NAMALWA (cell line): ENCODE data around the gene LIME1.

Experiments used
- DNase-seq: peaks from one replicate; pipeline ENCODE4 v3.0.0-alpha.2; 2015; ENCODE audit warnings: low spot score

Gene LIME1, protein sequence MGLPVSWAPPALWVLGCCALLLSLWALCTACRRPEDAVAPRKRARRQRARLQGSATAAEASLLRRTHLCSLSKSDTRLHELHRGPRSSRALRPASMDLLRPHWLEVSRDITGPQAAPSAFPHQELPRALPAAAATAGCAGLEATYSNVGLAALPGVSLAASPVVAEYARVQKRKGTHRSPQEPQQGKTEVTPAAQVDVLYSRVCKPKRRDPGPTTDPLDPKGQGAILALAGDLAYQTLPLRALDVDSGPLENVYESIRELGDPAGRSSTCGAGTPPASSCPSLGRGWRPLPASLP

DNA sequence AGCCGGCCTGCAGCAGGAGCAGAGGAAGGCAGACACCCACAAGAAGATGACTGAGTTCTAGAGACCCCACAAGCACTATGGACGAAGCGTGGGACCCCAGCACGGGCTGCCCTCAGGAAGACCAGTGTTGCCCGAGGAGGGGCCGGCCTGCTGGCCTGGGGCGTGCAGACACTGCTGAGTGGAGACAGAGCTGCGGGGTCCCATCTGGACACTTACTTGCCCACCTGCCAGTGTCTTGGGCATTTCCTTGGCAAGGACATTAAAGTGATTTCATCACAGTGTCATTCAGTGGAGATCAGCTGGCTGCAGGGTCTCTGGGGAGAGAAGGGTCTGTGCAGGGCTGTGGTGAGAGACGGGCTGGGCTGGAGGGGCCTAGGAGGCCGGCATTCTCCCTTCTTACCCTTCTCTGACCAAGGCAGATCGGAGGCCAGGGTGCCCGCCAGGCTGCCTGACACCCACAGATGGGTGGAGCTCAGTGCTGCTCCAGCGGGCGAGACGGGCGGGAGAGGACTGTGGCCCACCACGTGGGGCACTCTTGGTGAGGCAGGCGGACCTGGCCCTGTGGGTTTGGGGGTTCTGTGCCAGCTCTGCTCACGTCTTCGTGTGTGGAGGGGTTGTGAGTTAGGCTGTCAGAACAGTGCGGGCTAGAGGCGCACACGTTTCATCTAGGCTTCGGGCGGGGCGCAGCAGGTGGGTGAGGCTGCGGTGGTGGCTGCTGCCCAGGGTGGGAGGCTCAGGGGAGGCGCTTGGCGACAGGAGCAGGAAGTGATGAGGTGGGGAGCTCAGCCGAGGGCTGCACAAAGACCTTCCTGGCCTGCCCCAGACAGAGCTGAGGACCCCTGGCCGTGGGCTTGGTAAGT is at the start of gene LIME1:
TSS of gene LIME1 (plus strand) at position 806 of the 860 bp plus-strand sequence. CDS start 886 bp downstream, outside the sequence.
- DNase-seq, result peak; percentile 88

DNA sequence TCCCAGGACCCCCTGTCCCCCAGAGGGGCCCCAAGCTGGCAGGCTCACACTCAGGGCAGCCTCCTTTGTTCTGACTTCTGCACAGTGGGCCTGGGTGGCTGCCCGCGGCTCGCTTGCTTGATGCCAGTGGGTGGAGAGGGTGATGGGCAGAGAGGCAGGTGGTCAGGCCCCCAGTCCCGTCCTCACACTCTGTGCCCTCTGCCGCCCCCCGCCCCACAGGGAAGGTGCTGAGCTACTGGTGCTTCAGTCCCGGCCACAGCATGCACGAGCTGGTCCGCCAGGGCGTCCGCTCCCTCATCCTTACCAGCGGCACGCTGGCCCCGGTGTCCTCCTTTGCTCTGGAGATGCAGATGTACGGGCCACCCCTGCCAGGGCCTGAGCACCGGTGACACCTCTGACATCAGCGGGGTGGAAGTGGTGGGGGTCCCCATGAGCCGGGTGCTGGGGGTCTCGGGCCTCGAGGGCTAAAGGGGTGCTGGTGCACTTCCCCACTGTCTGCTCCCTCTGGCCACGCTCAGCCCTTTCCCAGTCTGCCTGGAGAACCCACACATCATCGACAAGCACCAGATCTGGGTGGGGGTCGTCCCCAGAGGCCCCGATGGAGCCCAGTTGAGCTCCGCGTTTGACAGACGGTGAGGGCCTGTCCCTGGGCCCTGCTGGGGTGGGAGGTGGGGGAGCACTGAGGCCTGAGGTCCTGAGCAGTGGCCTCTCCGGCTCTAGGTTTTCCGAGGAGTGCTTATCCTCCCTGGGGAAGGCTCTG is 48.9 kb upstream of the LIME1 start:
- DNase-seq, result no peak

DNA sequence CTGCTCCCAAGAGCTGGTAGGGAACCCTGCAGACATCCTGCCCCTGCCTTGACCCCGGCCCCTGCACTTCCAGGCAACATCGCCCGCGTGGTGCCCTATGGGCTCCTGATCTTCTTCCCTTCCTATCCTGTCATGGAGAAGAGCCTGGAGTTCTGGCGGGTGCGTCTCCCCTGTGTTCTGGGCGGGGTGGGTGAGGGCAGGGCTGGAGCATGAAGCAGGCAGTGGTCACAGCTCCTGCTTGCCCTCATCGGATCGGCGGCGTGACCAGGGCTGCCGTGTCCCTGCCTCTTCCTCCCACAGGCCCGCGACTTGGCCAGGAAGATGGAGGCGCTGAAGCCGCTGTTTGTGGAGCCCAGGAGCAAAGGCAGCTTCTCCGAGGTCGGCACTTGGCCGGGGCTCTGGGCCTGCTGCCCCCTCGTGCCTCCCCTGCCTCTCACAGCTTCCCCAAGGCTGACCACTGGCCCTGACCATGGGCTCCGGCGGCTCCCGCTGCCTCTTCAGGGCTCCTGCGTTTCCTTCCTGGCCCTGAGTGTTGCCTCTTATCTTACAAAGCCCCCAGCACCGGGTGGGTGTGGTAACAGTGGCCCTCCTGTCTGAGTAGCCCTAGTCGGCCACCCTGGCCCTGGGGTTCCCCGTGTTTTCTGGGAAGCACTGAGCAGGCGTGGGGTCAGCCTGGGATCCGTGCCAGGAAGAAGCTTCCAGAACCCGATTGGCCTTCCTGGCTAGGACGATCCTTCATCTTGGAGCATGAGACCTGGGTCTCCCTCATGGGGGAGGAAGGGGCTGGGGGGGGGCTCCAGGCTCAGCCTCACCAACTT is 48.0 kb upstream of the LIME1 start:
- no peak for DNase-seq

DNA sequence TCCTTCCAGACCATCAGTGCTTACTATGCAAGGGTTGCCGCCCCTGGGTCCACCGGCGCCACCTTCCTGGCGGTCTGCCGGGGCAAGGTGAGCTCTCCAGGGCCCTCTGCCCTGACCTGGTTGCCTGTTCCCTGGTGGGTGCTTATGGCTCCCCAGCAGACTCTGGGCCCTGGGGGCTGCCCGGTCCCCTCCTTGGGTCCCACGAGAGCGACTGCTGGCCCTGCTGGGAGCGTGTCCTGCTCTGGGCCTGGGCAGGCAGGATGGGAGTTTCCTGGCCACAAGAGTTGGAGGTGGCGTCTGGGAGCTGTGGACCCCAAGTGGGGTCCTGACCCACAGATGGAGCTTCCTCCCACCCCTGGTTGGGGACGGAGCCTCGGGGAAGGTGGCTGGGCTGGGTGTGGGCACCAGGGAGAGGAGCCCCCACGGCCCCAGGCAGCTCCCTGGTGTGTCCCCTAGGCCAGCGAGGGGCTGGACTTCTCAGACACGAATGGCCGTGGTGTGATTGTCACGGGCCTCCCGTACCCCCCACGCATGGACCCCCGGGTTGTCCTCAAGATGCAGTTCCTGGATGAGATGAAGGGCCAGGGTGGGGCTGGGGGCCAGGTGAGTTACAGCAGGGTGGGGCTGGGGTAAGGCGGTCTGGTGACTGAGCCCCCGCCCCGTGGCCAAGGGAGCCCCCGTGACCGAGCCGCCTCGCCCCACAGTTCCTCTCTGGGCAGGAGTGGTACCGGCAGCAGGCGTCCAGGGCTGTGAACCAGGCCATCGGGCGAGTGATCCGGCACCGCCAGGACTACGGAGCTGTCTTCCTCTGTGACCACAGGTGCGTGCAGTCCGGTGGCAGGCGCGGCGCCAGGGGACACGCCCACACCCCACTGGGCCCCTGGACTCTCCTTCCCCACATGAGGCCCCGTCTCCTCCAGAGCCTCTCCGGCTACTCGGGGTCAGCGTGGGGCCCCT is 47.1 kb upstream of the LIME1 start:
- DNase-seq, result no peak

DNA sequence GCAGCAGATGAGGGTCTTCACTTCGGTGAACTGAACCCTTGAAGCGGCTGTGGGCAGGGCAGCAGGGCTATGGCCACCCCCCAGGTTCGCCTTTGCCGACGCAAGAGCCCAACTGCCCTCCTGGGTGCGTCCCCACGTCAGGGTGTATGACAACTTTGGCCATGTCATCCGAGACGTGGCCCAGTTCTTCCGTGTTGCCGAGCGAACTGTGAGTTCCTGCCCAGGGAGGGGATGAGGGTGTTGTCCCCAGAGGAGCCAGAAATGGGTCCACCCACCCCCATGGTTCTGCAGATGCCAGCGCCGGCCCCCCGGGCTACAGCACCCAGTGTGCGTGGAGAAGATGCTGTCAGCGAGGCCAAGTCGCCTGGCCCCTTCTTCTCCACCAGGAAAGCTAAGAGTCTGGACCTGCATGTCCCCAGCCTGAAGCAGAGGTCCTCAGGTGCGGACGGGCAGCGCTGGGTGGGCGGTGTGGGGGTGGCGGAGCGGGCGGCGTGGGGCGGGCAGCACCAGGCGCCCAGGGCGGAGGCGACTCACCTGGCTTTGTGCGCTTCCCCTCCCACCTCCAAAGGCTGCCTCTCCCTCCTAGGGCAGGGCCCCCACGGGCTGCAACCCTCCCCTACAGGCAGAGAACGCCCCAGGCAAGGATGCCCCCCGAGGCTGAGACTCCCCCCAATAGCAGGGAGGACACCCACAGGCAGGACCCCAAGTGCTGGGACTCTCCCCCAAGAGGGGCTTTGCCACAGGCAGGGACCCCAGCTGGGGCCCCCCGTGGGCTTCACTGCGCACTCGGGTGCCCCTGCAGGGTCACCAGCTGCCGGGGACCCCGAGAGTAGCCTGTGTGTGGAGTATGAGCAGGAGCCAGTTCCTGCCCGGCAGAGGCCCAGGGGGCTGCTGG is 46.2 kb upstream of the LIME1 start:
- no peak for DNase-seq

DNA sequence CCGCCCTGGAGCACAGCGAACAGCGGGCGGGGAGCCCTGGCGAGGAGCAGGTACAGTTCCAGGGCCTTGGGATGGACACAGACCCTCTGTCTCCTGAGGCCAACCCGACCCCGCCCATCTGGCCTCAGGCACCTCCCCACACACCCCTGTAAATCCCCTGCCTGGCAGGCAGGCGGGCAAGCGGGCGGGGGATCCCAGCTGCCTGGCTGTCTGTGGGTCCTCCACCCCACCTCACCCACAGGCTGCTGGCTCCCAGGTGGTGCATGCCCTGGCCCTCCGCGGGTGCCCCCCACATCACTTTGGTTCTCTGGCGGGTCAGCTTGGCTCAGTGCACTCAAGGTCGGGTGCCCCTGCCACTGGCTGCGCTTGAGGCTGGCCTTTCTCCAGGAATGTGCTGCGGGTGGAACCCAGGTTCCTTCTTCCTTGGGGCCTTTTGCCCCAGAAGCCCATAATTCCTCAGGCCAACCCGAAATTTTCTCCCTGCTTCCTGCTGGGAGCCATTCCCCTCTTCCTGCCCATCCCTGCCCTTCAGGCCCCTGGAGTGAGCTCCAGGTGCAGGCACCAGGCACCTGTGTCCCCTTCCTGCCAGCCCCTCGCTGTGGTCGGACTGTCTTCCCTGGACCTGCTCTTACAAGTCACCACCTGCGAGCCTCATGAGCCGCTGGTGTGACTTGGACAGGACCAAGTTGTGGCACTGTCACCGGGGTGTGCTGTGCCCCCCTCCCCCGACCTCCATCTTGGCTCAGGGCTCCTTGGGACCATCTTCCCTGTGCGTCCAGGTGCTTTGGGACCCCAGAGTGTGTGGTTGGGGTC is 45.4 kb upstream of the LIME1 start:
- no peak for DNase-seq

DNA sequence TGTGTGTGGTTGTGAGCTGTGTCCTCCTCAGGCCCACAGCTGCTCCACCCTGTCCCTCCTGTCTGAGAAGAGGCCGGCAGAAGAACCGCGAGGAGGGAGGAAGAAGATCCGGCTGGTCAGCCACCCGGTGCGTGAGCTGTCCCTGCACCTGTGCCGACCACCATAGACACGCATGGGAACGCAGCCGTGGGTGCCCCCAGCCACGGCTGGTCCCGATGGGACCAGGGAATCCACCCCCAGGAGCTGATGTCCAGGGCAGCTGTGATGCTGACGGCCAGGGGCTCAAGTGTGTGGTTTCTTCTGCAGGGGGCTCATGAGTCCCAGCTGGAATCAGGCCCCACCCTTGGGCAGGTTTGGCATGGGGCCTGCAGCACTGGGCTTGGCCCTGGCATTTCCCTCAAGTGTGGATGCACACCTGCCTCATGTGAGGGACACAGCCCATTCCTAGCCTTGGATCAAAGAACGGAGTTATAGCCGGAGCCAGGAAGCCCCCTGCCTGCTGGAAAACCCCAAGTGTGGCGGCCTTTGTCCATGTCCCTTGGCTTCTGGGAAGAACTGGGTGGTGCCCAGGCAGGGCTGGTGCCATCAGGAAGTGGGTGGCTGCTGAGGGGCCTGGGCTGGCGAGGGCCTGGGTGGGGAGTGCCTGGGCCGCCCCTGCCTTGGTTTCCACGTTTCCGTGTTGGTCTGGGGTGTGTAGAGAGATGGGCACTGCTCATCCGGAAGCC is 44.6 kb upstream of the LIME1 start:
- DNase-seq, result no peak

DNA sequence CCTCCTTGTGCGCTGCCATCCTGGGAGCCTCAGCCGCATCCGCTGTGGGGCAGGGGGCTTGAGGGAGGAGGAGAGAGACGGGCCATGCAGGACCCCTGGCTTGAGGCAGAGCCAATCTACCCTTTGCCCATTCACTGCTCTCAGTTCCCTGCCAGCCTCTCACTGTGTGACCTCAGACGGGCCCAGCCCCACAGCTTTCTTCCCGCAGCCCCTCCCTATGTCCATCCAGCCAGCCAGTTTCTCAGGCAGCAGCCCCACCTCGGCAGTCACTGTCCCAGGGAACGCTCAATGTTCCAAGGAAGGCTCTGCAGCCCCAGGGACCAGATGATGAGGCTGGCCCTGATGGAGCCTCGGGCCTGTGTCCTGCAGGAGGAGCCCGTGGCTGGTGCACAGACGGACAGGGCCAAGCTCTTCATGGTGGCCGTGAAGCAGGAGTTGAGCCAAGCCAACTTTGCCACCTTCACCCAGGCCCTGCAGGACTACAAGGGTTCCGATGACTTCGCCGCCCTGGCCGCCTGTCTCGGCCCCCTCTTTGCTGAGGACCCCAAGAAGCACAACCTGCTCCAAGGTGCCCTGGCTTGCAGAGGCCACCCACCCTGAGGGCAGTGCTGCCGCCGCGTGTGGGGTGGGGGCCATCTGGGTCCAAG is 43.9 kb upstream of the LIME1 start:
- no peak for DNase-seq

DNA sequence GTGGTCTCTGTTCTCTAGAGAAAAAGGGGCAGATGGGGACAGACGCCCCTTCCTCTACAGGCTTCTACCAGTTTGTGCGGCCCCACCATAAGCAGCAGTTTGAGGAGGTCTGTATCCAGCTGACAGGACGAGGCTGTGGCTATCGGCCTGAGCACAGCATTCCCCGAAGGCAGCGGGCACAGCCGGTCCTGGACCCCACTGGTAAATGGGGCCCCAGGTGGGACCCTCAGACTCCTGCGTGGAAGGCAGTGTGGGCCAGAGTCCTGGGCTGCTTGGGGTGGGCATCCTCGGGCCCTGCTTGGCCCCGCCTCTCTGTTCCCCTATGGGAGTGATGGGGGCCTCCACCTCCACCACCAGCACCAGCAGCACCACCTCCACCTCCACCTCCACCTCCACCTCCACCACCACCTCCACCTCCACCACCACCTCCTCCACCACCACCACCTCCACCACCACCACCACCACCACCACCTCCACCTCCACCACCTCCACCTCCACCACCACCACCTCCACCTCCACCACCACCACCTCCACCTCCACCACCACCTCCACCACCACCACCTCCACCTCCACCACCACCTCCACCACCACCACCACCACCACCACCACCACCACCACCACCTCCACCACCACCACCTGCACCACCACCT is 43.3 kb upstream of the LIME1 start:
- no peak for DNase-seq

DNA sequence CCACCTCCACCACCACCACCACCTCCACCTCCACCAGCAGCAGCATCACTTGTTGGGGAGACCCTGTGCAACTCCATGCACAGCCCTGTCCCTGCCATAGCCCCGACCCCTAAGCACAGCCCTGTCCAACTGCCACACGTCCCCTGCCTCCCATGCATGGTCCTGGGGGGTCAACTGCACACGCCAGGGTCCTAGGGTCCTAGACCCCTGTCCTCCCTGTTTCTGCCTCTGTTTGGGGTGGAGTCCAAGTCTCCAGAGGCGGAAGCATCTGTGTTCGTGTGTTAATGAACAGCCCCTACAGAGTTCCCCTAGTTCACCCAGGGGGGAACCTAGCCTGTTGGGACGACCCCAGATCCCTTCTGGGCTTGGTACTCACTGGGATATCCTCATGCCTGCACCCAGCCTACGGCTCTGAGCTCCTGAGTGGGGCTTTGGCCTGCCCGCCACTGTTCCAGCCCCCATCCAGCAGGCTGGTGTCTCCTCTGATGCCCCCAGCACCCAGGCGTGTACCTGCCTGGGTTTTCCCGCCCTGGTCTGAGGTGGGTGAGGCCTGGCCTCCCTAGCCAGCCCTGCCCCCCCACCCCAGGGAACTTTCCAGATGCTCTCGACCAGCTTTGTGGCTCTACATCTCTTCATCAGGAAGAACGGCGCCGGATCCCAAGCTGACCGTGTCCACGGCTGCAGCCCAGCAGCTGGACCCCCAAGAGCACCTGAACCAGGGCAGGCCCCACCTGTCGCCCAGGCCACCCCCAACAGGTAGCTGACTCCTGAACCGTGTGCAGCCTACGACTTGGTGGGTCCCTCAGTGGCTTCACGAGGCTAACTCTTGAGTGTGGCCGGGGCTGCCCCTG is 42.5 kb upstream of the LIME1 start:
- DNase-seq, result no peak

DNA sequence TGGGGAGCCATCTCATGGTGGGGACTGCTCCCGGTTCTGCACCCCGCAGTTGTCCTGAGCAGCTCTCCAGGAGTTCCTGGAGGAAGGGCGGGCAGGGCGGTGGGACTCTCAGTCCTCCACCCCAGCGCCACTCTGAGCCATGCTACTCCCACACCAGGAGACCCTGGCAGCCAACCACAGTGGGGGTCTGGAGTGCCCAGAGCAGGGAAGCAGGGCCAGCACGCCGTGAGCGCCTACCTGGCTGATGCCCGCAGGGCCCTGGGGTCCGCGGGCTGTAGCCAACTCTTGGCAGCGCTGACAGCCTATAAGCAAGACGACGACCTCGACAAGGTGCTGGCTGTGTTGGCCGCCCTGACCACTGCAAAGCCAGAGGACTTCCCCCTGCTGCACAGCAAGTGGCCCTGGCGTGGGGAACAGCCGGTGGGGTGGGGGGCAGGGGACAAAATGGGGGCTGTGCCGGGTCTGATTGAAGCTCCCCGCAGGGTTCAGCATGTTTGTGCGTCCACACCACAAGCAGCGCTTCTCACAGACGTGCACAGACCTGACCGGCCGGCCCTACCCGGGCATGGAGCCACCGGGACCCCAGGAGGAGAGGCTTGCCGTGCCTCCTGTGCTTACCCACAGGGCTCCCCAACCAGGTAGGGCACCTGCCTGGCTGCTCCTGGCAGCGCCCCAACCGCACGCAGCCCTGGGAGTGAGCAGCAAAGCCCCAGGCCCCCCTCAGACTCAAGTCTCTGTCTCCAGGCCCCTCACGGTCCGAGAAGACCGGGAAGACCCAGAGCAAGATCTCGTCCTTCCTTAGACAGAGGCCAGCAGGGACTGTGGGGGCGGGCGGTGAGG is 41.7 kb upstream of the LIME1 start:
- no peak for DNase-seq

DNA sequence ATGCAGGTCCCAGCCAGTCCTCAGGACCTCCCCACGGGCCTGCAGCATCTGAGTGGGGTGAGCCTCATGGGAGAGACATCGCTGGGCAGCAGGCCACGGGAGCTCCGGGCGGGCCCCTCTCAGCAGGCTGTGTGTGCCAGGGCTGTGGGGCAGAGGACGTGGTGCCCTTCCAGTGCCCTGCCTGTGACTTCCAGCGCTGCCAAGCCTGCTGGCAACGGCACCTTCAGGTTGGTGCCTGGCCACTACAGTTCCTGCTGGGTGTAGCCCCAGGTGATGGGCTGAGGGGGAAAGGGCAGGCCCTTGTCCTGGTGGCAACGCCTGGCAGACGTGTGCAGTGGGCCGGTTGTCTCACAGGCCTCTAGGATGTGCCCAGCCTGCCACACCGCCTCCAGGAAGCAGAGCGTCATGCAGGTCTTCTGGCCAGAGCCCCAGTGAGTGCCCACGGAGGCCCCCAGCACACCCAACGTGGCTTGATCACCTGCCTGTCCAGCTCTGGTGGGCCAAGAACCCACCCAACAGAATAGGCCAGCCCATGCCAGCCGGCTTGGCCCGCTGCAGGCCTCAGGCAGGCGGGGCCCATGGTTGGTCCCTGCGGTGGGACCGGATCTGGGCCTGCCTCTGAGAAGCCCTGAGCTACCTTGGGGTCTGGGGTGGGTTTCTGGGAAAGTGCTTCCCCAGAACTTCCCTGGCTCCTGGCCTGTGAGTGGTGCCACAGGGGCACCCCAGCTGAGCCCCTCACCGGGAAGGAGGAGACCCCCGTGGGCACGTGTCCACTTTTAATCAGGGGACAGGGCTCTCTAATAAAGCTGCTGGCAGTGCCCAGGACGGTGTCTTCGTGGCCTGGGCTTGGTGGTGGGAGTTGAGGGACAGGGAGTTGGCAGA is 40.8 kb upstream of the LIME1 start:
- no peak for DNase-seq

DNA sequence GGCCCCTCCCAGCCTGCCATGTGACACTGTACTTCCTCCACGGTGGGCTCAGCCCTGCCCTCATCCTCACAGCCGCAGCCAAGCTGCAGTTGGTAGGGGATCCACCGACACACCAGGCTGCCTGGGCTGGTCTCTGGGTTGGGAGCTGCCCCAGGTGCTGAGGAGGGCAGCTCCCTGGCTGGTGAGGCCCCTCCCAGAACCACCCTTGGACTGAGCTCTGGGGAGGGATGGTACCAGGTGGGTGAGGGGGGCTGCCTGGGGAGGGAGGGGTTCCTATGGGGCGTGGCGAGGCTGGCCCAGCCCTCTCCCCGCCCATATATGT is 40.2 kb upstream of the LIME1 start:
- DNase-seq, result peak; percentile 57
